IMR-90 (cell line): Measurements from ENCODE around the gene FBXO44.

Experiments
- BHLHE40 ChIP-seq: fragments of 150-350 bp; IDR thresholded peaks from 2 replicates; pipeline ENCODE4 v1.6.1; 2016; ENCODE audit warnings: mild to moderate bottlenecking, low read depth, low read length
- CEBPB ChIP-seq: IDR thresholded peaks from 2 replicates; pipeline ENCODE4 v1.6.1; 2012; ENCODE audit warnings: low read depth, low read length, improper control_type of control experiment
- CHD1 ChIP-seq: IDR thresholded peaks from 2 replicates; pipeline ENCODE4 v1.6.1; 2012; ENCODE audit warnings: low read depth, low read length, improper control_type of control experiment
- CTCF ChIP-seq: conservative IDR thresholded peaks from 2 replicates; pipeline ENCODE4 v1.5.1; 2012; ENCODE audit warnings: mild to moderate bottlenecking, low read depth, low read length, improper control_type of control experiment
- ELK1 ChIP-seq: fragments of 150-350 bp; IDR thresholded peaks from 2 replicates; pipeline ENCODE4 v1.6.1; 2016; ENCODE audit warnings: low read depth, mild to moderate bottlenecking, low read length, moderate library complexity, borderline replicate concordance
- MAFK ChIP-seq: IDR thresholded peaks from 2 replicates; pipeline ENCODE4 v1.6.1; 2012; ENCODE audit warnings: low read depth, low read length, improper control_type of control experiment
- MAZ ChIP-seq: IDR thresholded peaks from 2 replicates; pipeline ENCODE4 v1.6.1; 2012; ENCODE audit warnings: low read depth, mild to moderate bottlenecking, low read length, improper control_type of control experiment, moderate library complexity, borderline replicate concordance
- MXI1 ChIP-seq: IDR thresholded peaks from 2 replicates; pipeline ENCODE4 v1.6.1; 2012; ENCODE audit warnings: low read depth, mild to moderate bottlenecking, low read length, moderate library complexity, borderline replicate concordance
- NFE2L2 ChIP-seq: fragments of 150-350 bp; IDR thresholded peaks from 2 replicates; pipeline ENCODE4 v1.6.1; 2016; ENCODE audit warnings: low read depth, mild to moderate bottlenecking, low read length
- POLR2A ChIP-seq: IDR thresholded peaks from 2 replicates; pipeline ENCODE4 v1.6.1; 2012; ENCODE audit warnings: mild to moderate bottlenecking, low read depth, low read length
- RAD21 ChIP-seq: IDR thresholded peaks from 2 replicates; pipeline ENCODE4 v1.6.1; 2012; ENCODE audit warnings: low read length, improper control_type of control experiment
- RFX5 ChIP-seq: IDR thresholded peaks from 2 replicates; pipeline ENCODE4 v1.8.0; 2012; ENCODE audit warnings: low read depth, mild to moderate bottlenecking, low read length, moderate library complexity
- SMC3 ChIP-seq: fragments of 150-350 bp; IDR thresholded peaks from 2 replicates; pipeline ENCODE4 v1.6.1; 2016; ENCODE audit warnings: low read depth, mild to moderate bottlenecking, antibody characterized with exemption, low read length, moderate library complexity
- USF2 ChIP-seq: fragments of 150-350 bp; IDR thresholded peaks from 2 replicates; pipeline ENCODE4 v1.6.1; 2017; ENCODE audit warnings: mild to moderate bottlenecking, antibody characterized with exemption, low read length, low read depth

GRCh38 chr1:11671544-11672286, 17.0 kb downstream of the FBXO44 start:
- TF ChIP-seq ELK1 (no peak), CTCF (no peak), RFX5 (no peak), POLR2A (no peak), CEBPB (no peak), USF2 (no peak), NFE2L2 (no peak), SMC3 (no peak), RAD21 (no peak), BHLHE40 (no peak), MAFK (no peak), CHD1 (no peak), MXI1 (no peak), MAZ (no peak)
